ENCODE results near the gene KIF2A.
A peak's percentile ranks its signal among the peaks of the same experiment; 100 is the strongest.

Gene KIF2A

DNA sequence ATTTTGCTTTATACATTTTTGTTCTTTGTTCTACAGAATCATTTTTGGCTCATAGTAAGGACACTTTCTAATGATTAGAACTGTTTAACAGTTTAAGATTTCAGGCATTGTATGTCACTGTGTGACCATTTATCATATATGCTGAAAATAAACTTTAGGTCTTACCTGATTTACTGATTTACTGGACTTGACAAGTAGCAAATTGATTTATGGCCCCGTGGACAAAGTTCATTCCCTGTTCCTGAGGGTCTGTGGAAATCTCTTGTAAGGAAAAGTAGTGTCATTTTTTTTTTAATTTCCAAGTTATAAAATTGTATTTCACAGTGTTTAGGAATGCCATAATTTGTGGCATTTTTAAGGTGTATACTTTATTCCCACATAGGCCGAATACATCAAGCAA, 40.7 kb downstream of the KIF2A start:
- no peak overlapping the region for H3K4me3 ChIP-seq (ENCODE audit: low read depth, low read length)
- TF ChIP-seq, protein P1, sequence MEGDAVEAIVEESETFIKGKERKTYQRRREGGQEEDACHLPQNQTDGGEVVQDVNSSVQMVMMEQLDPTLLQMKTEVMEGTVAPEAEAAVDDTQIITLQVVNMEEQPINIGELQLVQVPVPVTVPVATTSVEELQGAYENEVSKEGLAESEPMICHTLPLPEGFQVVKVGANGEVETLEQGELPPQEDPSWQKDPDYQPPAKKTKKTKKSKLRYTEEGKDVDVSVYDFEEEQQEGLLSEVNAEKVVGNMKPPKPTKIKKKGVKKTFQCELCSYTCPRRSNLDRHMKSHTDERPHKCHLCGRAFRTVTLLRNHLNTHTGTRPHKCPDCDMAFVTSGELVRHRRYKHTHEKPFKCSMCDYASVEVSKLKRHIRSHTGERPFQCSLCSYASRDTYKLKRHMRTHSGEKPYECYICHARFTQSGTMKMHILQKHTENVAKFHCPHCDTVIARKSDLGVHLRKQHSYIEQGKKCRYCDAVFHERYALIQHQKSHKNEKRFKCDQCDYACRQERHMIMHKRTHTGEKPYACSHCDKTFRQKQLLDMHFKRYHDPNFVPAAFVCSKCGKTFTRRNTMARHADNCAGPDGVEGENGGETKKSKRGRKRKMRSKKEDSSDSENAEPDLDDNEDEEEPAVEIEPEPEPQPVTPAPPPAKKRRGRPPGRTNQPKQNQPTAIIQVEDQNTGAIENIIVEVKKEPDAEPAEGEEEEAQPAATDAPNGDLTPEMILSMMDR (conservative IDR thresholded peaks at IDR 0.05; ENCODE audit: low read depth, low read length): no peak
- DNase-seq (ENCODE audit: low read depth): no peak

DNA sequence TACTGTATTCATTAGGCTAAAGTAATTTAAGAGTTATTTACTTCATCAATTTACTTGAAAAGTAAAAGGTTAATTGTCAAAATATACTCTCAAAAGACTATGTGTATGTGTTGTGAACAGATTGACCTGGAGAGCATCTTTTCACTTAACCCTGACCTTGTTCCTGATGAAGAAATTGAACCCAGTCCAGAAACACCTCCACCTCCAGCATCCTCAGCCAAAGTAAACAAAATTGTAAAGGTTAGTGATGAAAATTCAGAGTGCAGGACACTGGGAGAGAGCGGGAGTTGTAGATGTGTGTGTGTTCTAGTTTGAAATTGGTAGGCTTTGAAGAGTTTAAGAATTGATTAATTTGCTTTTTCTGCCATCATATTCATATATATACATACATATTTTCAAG, 41.9 kb downstream of the KIF2A start:
- TF ChIP-seq, protein P1 (conservative IDR thresholded peaks at IDR 0.05; ENCODE audit: low read depth, low read length): no peak
- no peak overlapping the region for H3K4me3 ChIP-seq (ENCODE audit: low read depth, low read length)
- no peak for DNase-seq (ENCODE audit: low read depth)

DNA sequence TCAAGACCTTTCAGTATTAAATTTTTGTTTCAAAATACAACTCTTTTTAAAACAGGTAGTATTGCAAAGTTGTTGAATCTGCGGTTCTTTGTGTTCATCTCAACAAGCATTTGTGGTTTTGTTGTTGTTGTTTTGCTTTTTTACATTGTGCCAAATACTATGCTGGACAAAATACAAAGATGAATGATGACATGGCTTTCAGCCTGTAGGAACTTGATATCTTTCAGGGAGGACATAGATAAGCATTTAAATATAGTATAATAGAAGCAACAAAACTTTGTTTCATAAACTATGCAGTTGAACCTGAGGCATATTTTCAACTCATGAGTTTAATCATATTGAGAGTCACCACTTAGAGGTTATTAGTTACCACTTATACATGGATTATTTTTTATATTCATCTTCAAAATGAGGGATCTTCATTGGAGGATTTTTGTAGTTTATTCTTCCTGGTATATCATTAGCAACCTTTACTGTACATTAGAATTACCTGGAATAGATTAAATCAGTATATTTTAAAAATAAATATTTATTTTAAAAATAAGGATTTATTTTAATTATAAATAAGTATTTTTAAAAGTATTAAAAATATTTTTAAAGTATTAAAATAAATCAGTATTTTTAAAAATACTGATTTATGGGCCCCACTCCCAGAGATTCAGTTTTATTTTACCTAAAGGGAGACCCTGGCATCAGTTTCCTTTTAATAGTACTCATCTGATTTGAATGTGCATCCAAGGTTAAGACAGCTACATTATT, 42.9 kb downstream of the KIF2A start:
- TF ChIP-seq, protein P1 (conservative IDR thresholded peaks at IDR 0.05; ENCODE audit: low read depth, low read length): no peak
- H3K4me3 ChIP-seq (ENCODE audit: low read depth, low read length): no peak overlapping the region
- DNase-seq (ENCODE audit: low read depth): no peak

DNA sequence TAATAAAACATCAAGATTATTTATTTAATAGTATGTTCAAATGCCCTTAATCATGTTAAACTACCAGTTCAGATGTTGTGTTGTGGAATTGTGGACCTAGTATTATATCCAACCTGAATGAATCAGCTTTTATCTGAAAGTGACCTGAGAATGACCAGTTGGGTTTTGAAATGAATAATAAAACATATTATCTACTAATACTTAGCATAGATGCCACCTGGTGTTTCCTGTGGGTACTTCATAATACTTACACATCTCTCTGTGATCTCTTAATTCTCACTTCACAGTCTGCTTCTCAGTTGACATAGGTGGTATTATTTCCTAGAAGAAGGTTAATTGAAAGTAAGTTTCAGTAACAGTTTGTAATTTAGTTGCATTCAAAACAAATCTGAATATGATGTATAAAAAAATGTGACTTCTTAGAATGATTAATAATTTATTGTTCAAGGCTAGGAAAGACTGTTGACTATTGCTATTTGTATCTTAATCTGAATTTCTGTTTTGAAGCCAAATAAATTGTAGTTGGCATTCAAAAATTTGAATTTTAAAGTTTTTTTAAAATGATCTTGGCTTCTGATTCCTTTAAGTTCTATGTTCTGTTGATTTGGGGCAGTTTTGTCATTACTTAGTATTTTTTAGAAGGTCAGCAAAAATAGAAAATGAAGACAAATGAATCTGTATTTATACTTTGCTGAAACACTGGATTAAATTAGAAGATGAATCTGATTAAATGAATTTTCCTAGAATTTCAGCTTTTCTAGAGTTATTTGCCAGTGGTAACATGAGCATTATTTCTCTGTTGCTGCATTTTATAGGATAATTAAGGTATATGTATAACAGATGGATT, 48.2 kb downstream of the KIF2A start:
- TF ChIP-seq, protein P1 (conservative IDR thresholded peaks at IDR 0.05; ENCODE audit: low read depth, low read length): peak; percentile 60
- H3K4me3 ChIP-seq (ENCODE audit: low read depth, low read length): no peak overlapping the region
- DNase-seq (ENCODE audit: low read depth): peak; percentile 85

DNA sequence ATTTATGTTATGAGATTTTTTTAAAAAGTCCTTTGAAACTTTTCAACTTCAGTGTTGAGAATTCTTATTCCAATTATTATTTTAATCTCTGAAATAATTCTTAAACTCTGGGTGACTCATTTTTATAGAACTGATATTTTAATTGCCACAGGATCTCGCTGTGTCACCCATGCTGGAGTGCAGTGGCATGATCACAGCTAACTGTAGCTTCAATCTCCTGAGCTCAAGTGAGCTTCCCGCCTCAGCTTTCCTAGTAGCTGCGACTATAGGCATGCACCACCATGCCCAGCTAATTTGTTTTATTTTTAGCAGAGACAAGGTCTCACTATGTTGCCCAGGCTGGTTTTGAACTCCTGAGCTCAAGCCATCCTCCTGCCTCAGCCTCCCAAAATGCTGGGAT, 56.7 kb downstream of the KIF2A start:
- TF ChIP-seq, protein P1 (conservative IDR thresholded peaks at IDR 0.05; ENCODE audit: low read depth, low read length): no peak

DNA sequence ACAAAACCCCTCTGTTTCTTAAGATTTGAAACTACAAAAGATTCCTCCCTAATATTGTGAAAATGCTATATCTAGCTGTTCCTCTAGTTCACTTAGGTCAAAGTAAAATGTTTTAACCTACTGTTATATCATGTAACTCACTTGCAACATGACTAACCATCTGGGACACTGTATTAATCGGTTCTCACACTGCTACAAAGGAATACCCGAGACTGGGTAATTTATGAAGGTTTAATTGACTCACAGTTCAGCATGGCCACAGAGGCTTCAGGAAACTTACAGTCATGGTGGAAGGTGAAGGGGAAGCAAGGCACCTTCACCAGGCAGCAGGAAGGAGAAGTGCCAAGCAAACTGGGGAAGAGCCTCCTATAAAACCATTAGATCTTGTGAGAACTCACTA, 63.0 kb downstream of the KIF2A start:
- TF ChIP-seq, protein P1 (conservative IDR thresholded peaks at IDR 0.05; ENCODE audit: low read depth, low read length): no peak
- H3K4me3 ChIP-seq (ENCODE audit: low read depth, low read length): no peak overlapping the region
- no peak for DNase-seq (ENCODE audit: low read depth)

More for the DNA sequence above, 56.7 kb downstream of the KIF2A start:
- no peak overlapping the region for H3K4me3 ChIP-seq (ENCODE audit: low read depth, low read length)
- no peak for DNase-seq (ENCODE audit: low read depth)

Data from choroid plexus epithelial cell (primary cell).